ENCODE results near the gene GRK5.

DNA sequence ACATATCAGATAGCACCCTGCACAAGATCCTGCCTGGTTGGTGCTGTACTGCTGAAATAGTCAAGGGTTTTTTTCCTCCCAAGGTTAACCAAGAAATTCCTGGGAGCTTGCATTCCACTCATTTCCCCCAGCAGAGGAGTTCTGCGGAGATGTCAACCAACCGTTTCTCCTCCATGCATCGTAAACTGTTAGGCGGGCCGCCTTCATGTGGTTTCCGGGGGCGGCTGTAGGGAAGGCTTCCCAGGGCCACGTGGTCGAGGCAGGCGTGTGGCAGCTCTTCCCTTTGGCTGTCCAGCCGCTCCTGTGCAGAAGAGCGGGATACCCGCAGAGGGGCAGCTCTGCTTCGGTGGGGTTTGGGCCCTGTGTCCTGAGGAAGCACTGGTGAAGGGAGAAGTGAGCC lies 221.4 kb downstream of the GRK5 start:
- TF ChIP-seq BHLHE40 (IDR thresholded peaks at IDR 0.05; ENCODE audit: borderline replicate concordance) (no peak), TARDBP (IDR thresholded peaks at IDR 0.05) (no peak), SP1 (IDR thresholded peaks at IDR 0.05) (no peak), SUZ12 (IDR thresholded peaks at IDR 0.05) (no peak), FOXM1 (IDR thresholded peaks at IDR 0.05; ENCODE audit: borderline replicate concordance) (no peak), HDGF (IDR thresholded peaks at IDR 0.05; ENCODE audit: borderline replicate concordance) (no peak)

All from HEK293T (cell line).